Peyer's patch (tissue), 4 donors: ENCODE measurements around the gene ILKAP.

ENCODE experiments used
- CTCF ChIP-seq, 6 experiments: fragments of 450-650 bp in 4 of 6; fragments of 200-600 bp in 2 of 6; sonication (generic) in 1 of 6; IDR thresholded peaks; one replicate each; pipeline ENCODE4 v1.5.1; 2017 to 2019; ENCODE audit warnings: antibody characterized with exemption in 6 of 6, mild to moderate bottlenecking in 3 of 6, moderate library complexity in 1 of 6
- POLR2A ChIP-seq, 2 donors: fragments of 450-650 bp; IDR thresholded peaks; one replicate each; pipeline ENCODE4 v1.5.1; 2017; ENCODE audit warnings: antibody characterized with exemption in 2 of 2, mild to moderate bottlenecking in 2 of 2, moderate library complexity in 2 of 2

GRCh38 chr2:238151205-238151604 is 52.3 kb downstream of the ILKAP start:
- TF ChIP-seq CTCF (IDR thresholded peaks at IDR 0.05): no peak
- no peak for TF ChIP-seq POLR2A (IDR thresholded peaks at IDR 0.05)
